SJCRH30 (cell line): ENCODE measurements around the gene CGREF1. TPM values are rescaled to one million over a fixed set of nuclear protein-coding genes. Genes with fewer than 3 reads are reported as not detected.
"Not testable (repeated sequence)": the region's sequence is repeated elsewhere in the genome, so short reads cannot be mapped to it uniquely, and the experiment has no call there.

Source experiments
- DNase-seq, 2 experiments: peaks; one replicate each; pipeline ENCODE4 v3.0.0-alpha.2; 2015 to 2020
- H3K27ac ChIP-seq: fragments of 250-450 bp; sonication (Bioruptor Pico); 2 replicates; pipeline ENCODE4 v1.5.1; 2020; ENCODE audit warnings: mild to moderate bottlenecking, moderate library complexity
- H3K27me3 ChIP-seq: fragments of 250-450 bp; sonication (Bioruptor Pico); 2 replicates; pipeline ENCODE4 v1.5.1; 2020; ENCODE audit warnings: mild to moderate bottlenecking, moderate library complexity
- H3K36me3 ChIP-seq: fragments of 250-450 bp; sonication (Bioruptor Pico); 2 replicates; pipeline ENCODE4 v1.5.1; 2020; ENCODE audit warnings: mild to moderate bottlenecking, moderate library complexity
- H3K4me1 ChIP-seq: fragments of 250-450 bp; sonication (Bioruptor Pico); 2 replicates; pipeline ENCODE4 v1.5.1; 2020; ENCODE audit warnings: mild to moderate bottlenecking, moderate library complexity
- H3K4me3 ChIP-seq: fragments of 250-450 bp; sonication (Bioruptor Pico); 2 replicates; pipeline ENCODE4 v1.5.1; 2020; ENCODE audit warnings: mild to moderate bottlenecking, moderate library complexity
- H3K9me3 ChIP-seq: fragments of 250-450 bp; sonication (Bioruptor Pico); replicated peaks from 2 replicates; pipeline ENCODE4 v1.5.1; 2020; ENCODE audit warnings: mild to moderate bottlenecking, moderate library complexity
- total RNA-seq: library from RNA; depleted of rRNA; stranded (reverse); fragments of >200 nt; shearing (Covaris generic); gene quantifications from 2 replicates; pipeline ENCODE4 v1.2.3, GENCODE V29; 2014

The CGREF1 gene
- total RNA-seq, 1 experiment from 2014 or later, result not detected

GRCh38 chr2:27081984-27082772 lies 36.8 kb downstream of the CGREF1 start:
- H3K4me3 ChIP-seq, result peak overlapping the region; percentile 36
- no peaks in the 10 kb centered on the region for H3K27me3 ChIP-seq
- H3K36me3 ChIP-seq, result no peaks in the 10 kb centered on the region
- H3K4me1 ChIP-seq, result peaks cover 55% of the 10 kb centered on the region
- no peaks in the 10 kb centered on the region for H3K9me3 ChIP-seq
- peak overlapping the region; percentile 65 for H3K27ac ChIP-seq
- DNase-seq, result peak; percentile 56 to 67

DNA sequence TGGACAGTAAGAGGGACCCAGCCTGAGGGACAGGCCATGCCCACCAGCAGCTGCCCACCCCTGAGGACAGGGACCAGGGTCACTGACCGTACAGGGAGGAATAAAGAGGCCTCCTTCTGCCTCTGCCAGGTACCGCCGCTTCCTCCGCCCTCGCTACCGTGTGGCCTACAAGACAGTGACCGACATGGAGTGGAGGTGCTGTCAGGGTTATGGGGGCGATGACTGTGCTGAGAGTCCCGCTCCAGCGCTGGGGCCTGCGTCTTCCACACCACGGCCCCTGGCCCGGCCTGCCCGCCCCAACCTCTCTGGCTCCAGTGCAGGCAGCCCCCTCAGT lies 38.4 kb downstream of the CGREF1 start:
- H3K4me1 ChIP-seq, result peaks cover 64% of the 10 kb centered on the region
- H3K36me3 ChIP-seq, result no peaks in the 10 kb centered on the region
- H3K27me3 ChIP-seq, result no peaks in the 10 kb centered on the region
- H3K27ac ChIP-seq, result peak overlapping the region; percentile 4; the same call in 1 of the 2 replicates
- no peak for DNase-seq
- no peak overlapping the region for H3K4me3 ChIP-seq
- no peaks in the 10 kb centered on the region for H3K9me3 ChIP-seq

- no peak overlapping the region for H3K27ac ChIP-seq
- DNase-seq, result no peak
- H3K4me1 ChIP-seq, result peaks cover 68% of the 10 kb centered on the region
Observed at GRCh38 chr2:27080140-27080469, 38.8 kb downstream of the CGREF1 start.

GRCh38 chr2:27079233-27080139 lies 39.4 kb downstream of the CGREF1 start:
- no peak for DNase-seq
- Histone ChIP-seq H3K36me3 (no peaks in the 10 kb centered on the region), H3K4me3 (peak overlapping the region; percentile 67), H3K27ac (peak overlapping the region; percentile 64), H3K9me3 (no peaks in the 10 kb centered on the region), H3K4me1 (peaks cover 73% of the 10 kb centered on the region), H3K27me3 (no peaks in the 10 kb centered on the region)

More at GRCh38 chr2:27080140-27080469, 38.8 kb downstream of the CGREF1 start:
- H3K36me3 ChIP-seq, result no peaks in the 10 kb centered on the region
- no peaks in the 10 kb centered on the region for H3K27me3 ChIP-seq
- no peaks in the 10 kb centered on the region for H3K9me3 ChIP-seq
- no peak overlapping the region for H3K4me3 ChIP-seq

GRCh38 chr2:27078267-27079194 lies 40.4 kb downstream of the CGREF1 start, which contains the start of gene EMILIN1:
EMILIN1 (plus strand) TSS chr2:27078615; CDS start chr2:27079066, 451 bp downstream.
- Histone ChIP-seq H3K4me3 (peak within 1 kb of the TSS; percentile 67), H3K4me1 (peaks cover 64% of the 10 kb centered on the region), H3K9me3 (no peaks in the 10 kb centered on the region), H3K27me3 (no peaks in the 10 kb centered on the region), H3K27ac (peak within 1 kb of the TSS; percentile 64), H3K36me3 (no peaks in the 10 kb centered on the region)
- peak; percentile 87 to 89 for DNase-seq

- DNase-seq, result no peak
- no peak overlapping the region for H3K27ac ChIP-seq
- peaks cover 56% of the 10 kb centered on the region for H3K4me1 ChIP-seq
Observed at GRCh38 chr2:27077231-27077630, 41.7 kb downstream of the CGREF1 start.

DNA sequence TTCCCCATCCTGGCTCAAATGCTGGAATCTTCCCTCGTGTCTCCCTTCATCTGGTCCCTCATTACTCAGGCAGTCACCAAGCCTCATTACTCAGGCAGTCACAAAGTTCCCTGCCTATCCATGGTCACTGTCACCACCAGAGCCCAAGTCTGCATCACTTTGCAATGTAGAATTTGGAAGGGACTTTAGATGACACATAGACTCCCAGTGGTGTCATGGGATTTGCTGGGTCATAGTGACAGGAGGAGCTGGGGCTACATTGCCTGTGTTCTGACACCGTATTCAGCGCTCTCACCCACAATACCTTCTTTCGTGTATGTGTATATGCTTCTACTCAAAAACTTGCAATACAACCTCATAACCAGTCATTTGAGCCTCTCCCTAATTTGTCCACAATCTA lies 42.6 kb downstream of the CGREF1 start:
- H3K27me3 ChIP-seq, result no peaks in the 10 kb centered on the region
- DNase-seq, result no peak
- H3K4me3 ChIP-seq, result no peak overlapping the region
- H3K4me1 ChIP-seq, result peaks cover 47% of the 10 kb centered on the region
- H3K9me3 ChIP-seq, result no peaks in the 10 kb centered on the region
- no peaks in the 10 kb centered on the region for H3K36me3 ChIP-seq
- H3K27ac ChIP-seq, result no peak overlapping the region

More at GRCh38 chr2:27077231-27077630, 41.7 kb downstream of the CGREF1 start:
- Histone ChIP-seq H3K4me3 (no peak overlapping the region), H3K9me3 (no peaks in the 10 kb centered on the region), H3K27me3 (no peaks in the 10 kb centered on the region), H3K36me3 (no peaks in the 10 kb centered on the region)

DNA sequence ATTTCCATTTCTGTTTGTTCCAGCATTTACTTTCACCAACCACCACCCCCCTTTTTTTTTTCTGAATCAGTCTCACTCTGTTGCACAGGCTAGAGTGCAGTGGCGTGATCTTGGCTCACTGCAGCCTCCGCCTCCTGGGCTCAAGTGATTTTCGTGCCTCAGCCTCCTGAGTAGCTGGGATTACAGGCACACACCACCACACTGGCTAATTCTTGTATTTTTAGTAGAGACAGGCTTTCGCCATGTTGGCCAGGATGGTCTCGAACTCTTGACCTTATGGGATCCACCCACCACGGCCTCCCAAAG lies 43.4 kb downstream of the CGREF1 start:
- DNase-seq, H3K9me3 ChIP-seq, H3K27me3 ChIP-seq, H3K36me3 ChIP-seq: not testable (repeated sequence)
- H3K27ac ChIP-seq, result peak overlapping the region; percentile 7; the same call in 1 of the 2 replicates
- H3K4me1 ChIP-seq, result peaks cover 42% of the 10 kb centered on the region
- peak overlapping the region; percentile 10; the same call in 1 of the 2 replicates for H3K4me3 ChIP-seq

DNA sequence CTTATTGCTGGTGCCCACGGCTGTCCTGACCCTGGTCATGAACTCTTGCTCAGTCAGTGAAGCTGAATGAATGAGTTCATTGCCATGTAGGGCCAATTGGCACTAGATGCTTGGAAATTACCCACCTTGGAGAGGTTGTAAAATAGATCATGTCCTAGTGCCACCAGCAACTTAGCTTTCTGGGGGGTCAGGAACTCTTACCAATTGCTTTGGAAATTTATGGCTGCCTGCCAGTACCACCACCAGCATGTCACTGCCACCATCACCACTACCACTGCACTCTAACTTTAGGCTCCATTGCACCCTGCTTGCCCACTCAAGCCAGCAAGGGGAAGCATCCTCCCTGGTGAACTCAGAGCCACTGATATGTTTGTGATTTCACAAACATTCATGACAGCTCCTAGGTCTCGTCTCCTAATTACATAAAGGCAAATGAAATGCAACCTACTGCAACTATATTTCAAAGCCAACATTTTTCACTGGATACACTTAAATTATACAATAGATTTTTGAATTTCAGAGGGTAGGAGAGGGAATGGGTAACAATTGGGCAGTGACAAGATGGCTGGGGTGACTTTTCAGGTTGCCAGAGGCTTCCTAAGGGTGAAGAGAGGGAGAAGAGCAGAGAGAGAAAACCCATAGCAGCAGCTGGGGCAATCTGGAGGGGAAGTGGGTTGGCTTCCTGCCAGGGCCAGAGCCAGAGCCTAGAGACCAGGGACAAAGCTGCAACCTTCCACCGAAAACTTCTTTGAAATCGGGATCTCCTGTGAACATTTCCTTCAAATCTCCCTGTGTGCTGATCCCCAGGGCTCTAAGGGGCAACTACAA lies 44.0 kb downstream of the CGREF1 start:
- peak; percentile 87 to 95 for DNase-seq
- peak overlapping the region; percentile 7; the same call in 1 of the 2 replicates for H3K27ac ChIP-seq

GRCh38 chr2:27073782-27074181 lies 45.1 kb downstream of the CGREF1 start:
- DNase-seq, result no peak
- Histone ChIP-seq H3K27me3 (no peaks in the 10 kb centered on the region), H3K4me3 (no peak overlapping the region), H3K27ac (no peak overlapping the region), H3K36me3 (peaks cover 6% of the 10 kb centered on the region), H3K9me3 (no peaks in the 10 kb centered on the region), H3K4me1 (peaks cover 32% of the 10 kb centered on the region)

More for the DNA sequence above, 44.0 kb downstream of the CGREF1 start:
- Histone ChIP-seq H3K9me3 (no peaks in the 10 kb centered on the region), H3K36me3 (no peaks in the 10 kb centered on the region), H3K27me3 (no peaks in the 10 kb centered on the region), H3K4me3 (peak overlapping the region; percentile 10; the same call in 1 of the 2 replicates), H3K4me1 (peaks cover 37% of the 10 kb centered on the region)

DNA sequence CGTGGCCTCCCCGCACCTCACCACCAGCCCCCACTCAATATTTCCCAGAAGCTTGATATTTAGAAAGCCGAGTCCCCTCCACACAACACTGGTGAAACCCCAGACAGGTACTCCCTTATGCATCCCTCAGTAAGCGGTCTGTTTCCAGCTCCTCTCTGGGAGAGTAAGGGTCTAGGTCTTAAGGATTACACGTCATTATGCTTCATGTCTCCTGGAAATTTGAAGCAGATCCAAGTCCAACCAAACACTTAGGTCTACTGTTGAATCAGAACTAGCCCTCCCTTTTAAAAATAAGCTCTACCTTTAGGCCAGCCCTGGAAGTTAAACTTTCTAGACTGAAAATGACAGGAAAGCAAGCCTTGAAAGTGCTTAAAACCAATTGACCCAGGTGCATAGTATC lies 46.0 kb downstream of the CGREF1 start:
- H3K4me3 ChIP-seq, result peak overlapping the region; percentile 92; the same call in 1 of the 2 replicates
- no peak for DNase-seq
- peaks cover 11% of the 10 kb centered on the region for H3K36me3 ChIP-seq
- H3K27ac ChIP-seq, result no peak overlapping the region
- no peaks in the 10 kb centered on the region for H3K9me3 ChIP-seq
- H3K4me1 ChIP-seq, result peaks cover 31% of the 10 kb centered on the region
- no peaks in the 10 kb centered on the region for H3K27me3 ChIP-seq

DNA sequence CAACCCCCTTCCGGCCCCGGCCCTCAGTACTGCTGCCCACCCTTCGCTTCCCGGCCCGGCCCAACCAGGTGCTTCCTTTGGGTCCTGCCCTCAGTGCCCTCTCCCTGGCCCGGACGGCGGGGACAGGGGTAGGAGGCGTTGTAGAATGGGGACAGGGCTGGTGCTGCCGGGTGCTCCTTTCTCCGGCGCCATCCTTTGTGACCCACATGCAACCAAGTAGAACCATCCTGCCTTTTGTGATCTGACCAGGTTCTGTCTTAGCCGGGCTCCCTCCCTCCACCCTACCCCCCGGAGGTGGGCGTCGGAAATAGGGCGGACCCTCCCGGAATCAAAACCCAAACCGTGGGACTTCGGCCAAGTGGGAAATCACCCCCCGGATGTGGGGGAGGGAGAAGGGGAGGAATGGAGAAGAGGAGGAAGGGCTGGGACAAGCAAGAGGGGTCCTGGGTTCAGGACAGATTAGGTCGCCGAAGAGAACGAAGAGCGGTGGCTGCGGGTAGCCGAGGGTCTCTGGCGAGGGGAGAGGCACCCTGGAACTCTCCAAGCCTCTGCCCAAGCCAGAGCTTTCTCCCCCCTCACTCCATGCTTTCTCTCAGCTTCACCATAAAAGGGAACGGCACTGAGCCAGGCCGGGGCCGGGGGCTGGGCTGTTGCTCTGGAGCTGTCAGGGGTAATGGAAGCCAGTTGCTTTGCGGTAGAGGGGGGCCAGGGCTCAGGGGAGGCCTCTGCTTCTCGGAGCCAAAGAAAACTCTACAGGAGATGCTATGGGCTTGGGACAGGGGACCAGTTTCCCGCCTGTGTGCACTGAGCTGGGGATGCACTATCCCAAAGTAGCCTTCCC lies 46.7 kb downstream of the CGREF1 start:
- H3K4me3 ChIP-seq, result peak overlapping the region; percentile 92
- H3K9me3 ChIP-seq, result no peaks in the 10 kb centered on the region
- peaks cover 16% of the 10 kb centered on the region for H3K36me3 ChIP-seq
- peaks cover 27% of the 10 kb centered on the region for H3K4me1 ChIP-seq
- H3K27ac ChIP-seq, result peak overlapping the region; percentile 44
- DNase-seq, result peak; percentile 61 to 73
- H3K27me3 ChIP-seq, result no peaks in the 10 kb centered on the region
